Amniotic epithelial cell (primary cell): Measurements from ENCODE around the gene DET1.
"Not testable (repeated sequence)": the region's sequence is repeated elsewhere in the genome, so short reads cannot be mapped to it uniquely, and the experiment has no call there.

Experiments used
- DNase-seq: peaks from one replicate; pipeline ENCODE4 v3.0.0-alpha.2; 2010; ENCODE audit warnings: low read depth

DET1 gene

GRCh38 chr15:88497109-88497765 is 49.2 kb downstream of the DET1 start:
- no peak for DNase-seq

DNA sequence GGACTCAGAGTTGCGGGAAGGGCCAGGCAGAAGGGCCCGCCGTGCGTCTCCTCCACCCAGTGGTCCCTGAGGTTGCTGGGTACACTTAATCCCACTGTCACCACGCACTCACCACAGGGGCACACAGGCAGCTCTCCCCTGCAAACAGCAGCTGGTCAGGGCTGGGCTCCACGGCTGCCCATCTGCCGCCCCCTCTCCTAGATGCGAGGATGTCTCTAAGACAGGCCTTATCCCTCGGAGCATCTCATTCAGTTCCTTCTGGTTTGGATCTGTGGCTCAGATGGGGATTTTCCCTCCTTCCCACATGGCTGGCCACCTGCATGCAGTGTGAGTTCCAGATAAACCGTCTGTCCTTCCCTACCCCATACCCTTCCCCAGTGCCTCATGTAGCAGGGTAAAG is 52.6 kb downstream of the DET1 start:
- no peak for DNase-seq

GRCh38 chr15:88491158-88491557 is 55.3 kb downstream of the DET1 start:
- DNase-seq: no peak

GRCh38 chr15:88490036-88490435 is 56.4 kb downstream of the DET1 start:
- DNase-seq: no peak

DNA sequence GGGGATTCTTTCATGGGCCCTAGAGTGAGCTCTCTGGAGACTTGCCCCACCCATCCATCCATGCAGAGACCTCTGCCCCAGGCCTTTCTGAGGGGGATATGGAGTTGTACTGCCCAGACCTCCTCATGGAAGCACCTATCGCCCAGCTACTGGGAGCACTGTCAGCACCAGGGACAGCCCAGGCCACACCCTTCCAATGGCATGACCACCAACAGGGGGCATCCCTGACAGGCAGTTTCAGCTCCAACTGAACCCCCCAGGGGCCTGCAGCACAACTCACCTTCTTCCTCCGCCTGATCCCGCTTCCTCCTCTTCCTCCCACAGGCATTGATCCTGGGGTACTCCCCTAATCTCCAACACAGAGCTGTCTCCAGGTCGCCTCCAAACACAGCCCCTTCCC is 57.2 kb downstream of the DET1 start:
- DNase-seq: no peak

DNA sequence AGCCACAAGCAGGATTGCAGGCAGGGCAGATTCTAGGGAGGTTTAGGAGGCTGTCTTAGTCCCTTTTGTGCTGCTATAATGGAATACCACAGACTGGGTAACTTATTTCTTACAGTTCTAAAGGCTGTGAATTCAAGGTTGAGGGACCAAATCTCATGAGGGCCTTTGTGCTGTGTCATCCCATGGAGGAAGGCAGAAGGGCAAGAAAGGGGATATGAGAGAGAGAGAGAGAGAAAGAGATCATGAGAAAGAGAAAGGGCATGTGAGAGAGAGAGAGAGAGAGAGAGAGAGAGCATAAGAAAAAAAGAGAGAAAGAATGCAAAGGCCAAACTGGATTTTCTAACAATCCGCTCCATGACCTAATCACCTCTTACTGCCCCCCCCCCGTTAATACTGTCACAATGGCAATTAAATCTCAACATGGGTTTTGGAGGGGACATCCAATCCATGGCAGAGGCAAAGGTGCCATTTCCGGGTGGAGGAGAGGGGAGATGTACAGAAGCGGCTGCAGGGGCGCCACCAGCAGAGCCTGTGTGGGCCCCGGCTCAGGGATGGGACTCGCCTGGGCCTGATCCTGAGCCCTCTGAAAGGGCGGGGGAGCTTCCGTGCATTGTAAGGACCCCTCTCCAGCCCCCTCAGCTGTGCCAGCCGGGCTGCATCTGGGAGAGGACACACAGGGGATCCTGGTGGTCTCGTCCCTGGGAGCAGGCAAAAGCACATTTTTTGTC is 58.5 kb downstream of the DET1 start:
- no peak for DNase-seq

DNA sequence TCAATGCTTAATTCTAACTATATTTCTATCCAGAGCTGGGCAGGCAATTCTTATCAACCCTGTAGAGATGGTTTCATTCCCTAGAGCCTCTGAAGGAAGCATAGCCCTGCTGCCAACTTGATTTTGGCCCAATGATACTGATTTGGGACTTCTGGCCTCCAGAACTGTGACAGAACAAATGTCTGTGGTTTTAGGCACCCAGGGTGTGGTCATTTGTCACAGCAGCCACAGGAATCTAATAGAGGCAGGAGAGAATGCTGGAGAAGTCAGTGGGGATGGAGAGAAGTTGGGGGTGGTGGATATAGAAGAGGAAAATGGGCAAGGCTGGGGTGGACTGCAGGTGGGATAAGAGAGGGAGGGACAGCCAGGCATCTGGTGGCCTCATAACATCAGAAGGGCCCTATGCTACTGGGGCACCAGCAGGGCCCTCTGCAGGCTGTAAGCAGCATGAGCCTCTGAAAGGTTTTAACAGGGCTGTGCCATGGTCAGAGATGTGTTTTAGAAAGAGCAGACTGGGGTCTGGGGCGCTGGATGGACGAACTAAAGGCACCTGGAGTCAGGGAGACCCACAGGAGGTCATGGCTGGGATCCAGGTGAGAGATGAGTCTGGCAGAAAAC is 59.2 kb downstream of the DET1 start:
- no peak for DNase-seq

- DNase-seq: peak; percentile 52
Observed at GRCh38 chr15:88484682-88485331, 61.7 kb downstream of the DET1 start.

- no peak for DNase-seq
Observed at GRCh38 chr15:88482263-88482662, 64.2 kb downstream of the DET1 start.

GRCh38 chr15:88480981-88481380 is 65.5 kb downstream of the DET1 start:
- no peak for DNase-seq

DNA sequence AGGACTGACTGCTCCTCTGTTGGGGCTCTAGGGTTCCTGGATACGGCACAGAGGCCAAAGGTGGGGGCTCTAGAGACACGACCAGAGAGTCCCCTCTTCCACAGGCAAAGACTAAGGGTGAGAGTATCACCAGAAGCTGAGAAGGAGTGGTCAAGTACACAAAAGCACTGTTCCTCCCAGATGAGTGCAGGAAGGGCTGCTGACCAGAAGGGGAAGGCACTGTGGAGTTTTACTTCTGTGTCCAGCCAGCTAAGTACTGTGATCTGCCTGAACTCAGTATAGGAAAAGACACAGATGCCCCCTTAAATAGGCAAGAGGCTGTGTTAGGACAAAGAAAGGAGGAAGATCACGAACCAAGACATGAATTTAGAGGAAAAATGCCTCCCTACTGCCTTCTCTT is 67.3 kb downstream of the DET1 start:
- no peak for DNase-seq

- DNase-seq: no peak
Observed at GRCh38 chr15:88477904-88478303, 68.6 kb downstream of the DET1 start.

DNA sequence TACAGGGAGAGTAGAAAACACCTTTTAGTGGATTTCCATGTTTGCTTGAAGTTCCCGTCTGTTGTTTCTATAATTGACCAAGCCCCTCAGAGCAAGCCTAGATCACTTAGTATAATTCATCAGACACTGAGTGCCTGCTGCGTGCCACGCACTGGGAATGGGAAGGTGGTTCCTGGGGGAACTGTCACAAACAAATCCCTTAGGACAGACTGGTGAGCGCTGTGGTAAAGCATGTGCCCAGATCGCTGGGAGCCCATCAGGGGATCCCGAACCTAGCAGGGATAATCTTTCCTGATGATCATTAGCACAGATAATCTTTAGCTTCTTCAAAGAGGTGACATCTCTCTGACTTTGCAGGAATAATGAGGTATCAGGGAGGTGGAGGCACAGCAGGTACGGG is 69.4 kb downstream of the DET1 start:
- DNase-seq: no peak

DNA sequence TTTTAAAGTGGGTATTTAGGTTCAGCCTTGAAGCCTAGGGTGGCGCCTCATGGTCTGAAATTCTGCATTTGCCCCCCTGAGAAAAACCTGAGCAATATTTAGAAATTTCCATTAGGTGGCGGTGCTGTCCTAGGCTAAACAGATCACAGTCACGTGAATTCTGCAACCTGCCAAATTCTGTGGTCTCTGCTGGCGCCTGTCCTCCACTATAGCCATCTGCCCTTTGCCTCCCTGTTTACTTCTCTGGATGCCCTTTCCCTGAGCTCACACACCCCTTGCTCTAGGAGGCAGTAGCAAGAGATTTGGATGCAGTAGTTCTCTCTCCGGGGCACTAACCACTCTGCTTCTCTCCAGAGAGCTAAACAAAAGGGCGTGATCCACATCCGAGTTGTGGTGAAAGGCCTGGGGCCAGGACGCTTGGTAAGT is 69.8 kb downstream of the DET1 start:
- DNase-seq: peak; percentile 53

- not testable (repeated sequence) for DNase-seq
Observed at GRCh38 chr15:88473661-88474293, 72.7 kb downstream of the DET1 start.

GRCh38 chr15:88472225-88472624 is 74.3 kb downstream of the DET1 start:
- DNase-seq: no peak

DNA sequence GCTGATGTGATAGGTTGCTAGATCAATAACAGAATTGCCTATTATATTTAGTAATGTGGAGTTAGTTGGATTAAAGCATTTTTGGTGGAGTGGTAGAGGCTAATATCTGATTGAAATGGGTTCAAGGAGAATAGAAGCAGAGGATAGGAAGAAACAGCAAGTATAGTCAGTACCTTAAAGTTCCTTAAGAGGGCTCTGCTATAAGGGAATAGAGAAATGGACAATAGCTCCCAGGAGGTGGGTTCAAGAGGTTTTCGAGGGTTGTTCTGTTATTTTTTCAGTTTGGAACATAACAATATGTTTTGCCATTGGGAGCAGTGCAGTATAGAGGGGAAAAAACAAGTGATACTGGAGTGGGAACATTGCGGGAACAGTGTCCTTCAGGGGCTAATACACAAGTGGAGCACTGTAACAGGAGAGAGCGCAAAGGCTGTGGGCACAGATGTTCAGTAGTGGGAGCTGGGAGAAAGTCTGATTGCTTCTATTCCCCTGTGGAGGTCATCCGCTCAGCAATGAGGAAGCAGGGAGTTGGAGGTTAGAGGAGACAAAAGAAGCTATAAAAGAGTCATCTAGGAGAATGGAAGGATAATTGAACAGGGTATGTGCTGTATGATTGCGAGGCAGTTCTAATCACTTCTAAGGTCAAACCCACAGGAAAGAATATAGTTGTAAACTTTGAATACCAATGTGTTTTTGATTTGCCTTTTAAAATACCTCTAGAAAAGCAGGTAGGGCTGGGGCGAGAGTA is 75.7 kb downstream of the DET1 start:
- no peak for DNase-seq

- DNase-seq: no peak
Observed at GRCh38 chr15:88469321-88469720, 77.2 kb downstream of the DET1 start.

GRCh38 chr15:88468721-88469120 is 77.8 kb downstream of the DET1 start:
- not testable (repeated sequence) for DNase-seq

DNA sequence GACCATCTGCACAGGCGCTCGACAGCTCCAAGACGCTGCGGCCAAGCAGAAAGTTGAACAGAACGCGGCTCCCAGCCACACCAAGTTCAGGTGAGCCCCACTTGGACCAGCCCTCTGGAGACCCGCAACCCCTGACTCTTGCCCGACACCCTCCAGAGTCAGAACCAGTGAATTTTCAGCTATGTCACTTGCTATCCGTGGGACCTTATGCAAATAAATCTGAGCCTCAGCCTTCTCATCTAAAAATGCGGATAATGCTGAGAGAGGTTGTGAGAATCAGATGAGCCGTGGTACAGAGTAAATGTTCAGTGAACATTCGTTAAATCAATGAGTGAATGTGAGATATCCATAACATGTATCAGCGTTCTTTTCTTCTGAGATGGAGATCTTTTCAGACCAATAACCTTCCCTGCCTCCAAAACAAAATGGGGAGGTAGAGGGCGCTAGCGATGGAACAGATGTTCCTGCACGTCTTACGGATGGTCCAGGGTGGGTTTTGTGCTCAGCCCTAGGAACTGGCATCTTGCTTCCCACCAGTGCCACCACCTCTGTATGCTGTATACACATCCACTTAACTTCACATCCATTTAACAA is 78.4 kb downstream of the DET1 start:
- peak; percentile 15 for DNase-seq
